Measurements from ENCODE around the gene EXOC6B. TPM values are rescaled to one million over a fixed set of nuclear protein-coding genes. Genes with fewer than 3 reads are reported as not detected.

EXOC6B gene
- total RNA-seq, 1 experiment from 2014 or later, result 34.3 TPM

GRCh38 chr2:72744049-72744448 lies 81.8 kb downstream of the EXOC6B start:
- H3K27ac ChIP-seq, result no peak overlapping the region
- H3K79me2 ChIP-seq (ENCODE audit: low read depth), result no peaks in the 10 kb centered on the region
- TF ChIP-seq EZH2 (IDR thresholded peaks at IDR 0.05; ENCODE audit: low read depth) (no peak), CTCF (conservative IDR thresholded peaks at IDR 0.05) (no peak)
- no peaks in the 10 kb centered on the region for H3K9me3 ChIP-seq (ENCODE audit: insufficient read depth, low read depth)
- no TSS peak for BruUV-seq (replicated peaks)
- H3K4me2 ChIP-seq, result no peak overlapping the region
- POLR2A ChIA-PET (ENCODE audit: unreplicated experiment), result no interaction called here
- H3K9me2 ChIP-seq (ENCODE audit: insufficient read depth), result no peaks in the 10 kb centered on the region
- no peak overlapping the region for H3K4me3 ChIP-seq
- no peak for DNase-seq
- no peak overlapping the region for H2AFZ ChIP-seq
- intact Hi-C loops (cut with micrococcal nuclease; ENCODE audit: unreplicated experiment), result loop anchor here (2.0 to 10.0 kb wide), 2 partner anchors 169 to 593 kb away; no protein-coding TSS in a partner anchor
- no peaks in the 10 kb centered on the region for H3F3A ChIP-seq (ENCODE audit: insufficient read depth, low read depth)
- CTCF ChIA-PET, result interaction anchor here (0.9 to 1.0 kb wide), 2 partner anchors 15 to 594 kb away, joined by 3 to 6 read pairs; no protein-coding TSS in a partner anchor
- no peaks in the 10 kb centered on the region; the same call in 1 of the 2 replicates for H4K20me1 ChIP-seq (ENCODE audit: insufficient read depth)
- H3K4me1 ChIP-seq (replicated peaks; ENCODE audit: insufficient read depth), result peaks cover 6% of the 10 kb centered on the region; the same call in 1 of the 2 replicates
- no peaks in the 10 kb centered on the region for H3K27me3 ChIP-seq (ENCODE audit: insufficient read depth, low read depth)
- no peaks in the 10 kb centered on the region for H3K36me3 ChIP-seq (ENCODE audit: low read depth)

- TF ChIP-seq EZH2 (IDR thresholded peaks at IDR 0.05; ENCODE audit: low read depth) (no peak), CTCF (conservative IDR thresholded peaks at IDR 0.05) (no peak)
- no TSS peak for BruUV-seq (replicated peaks)
- H3K27me3 ChIP-seq (ENCODE audit: insufficient read depth, low read depth), result no peaks in the 10 kb centered on the region
- H3K4me1 ChIP-seq (replicated peaks; ENCODE audit: insufficient read depth), result peaks cover 6% of the 10 kb centered on the region; the same call in 1 of the 2 replicates
- H3K36me3 ChIP-seq (ENCODE audit: low read depth), result no peaks in the 10 kb centered on the region
- no peaks in the 10 kb centered on the region; the same call in 1 of the 2 replicates for H4K20me1 ChIP-seq (ENCODE audit: insufficient read depth)
- no peak overlapping the region for H3K4me3 ChIP-seq
- POLR2A ChIA-PET (ENCODE audit: unreplicated experiment), result no interaction called here
- DNase-seq, result no peak
- CTCF ChIA-PET, result interaction anchor here (0.6 kb wide), 1 partner anchor 263 kb away, joined by 3 read pairs; no protein-coding TSS in a partner anchor
- no peaks in the 10 kb centered on the region for H3K9me2 ChIP-seq (ENCODE audit: insufficient read depth)
- H2AFZ ChIP-seq, result no peak overlapping the region
- no peaks in the 10 kb centered on the region for H3K79me2 ChIP-seq (ENCODE audit: low read depth)
- no peaks in the 10 kb centered on the region for H3F3A ChIP-seq (ENCODE audit: insufficient read depth, low read depth)
- no peak overlapping the region for H3K4me2 ChIP-seq
- intact Hi-C loops (cut with micrococcal nuclease; ENCODE audit: unreplicated experiment), result loop anchor here (10.0 kb wide), 1 partner anchor 169 kb away; no protein-coding TSS in a partner anchor
- H3K9me3 ChIP-seq (ENCODE audit: insufficient read depth, low read depth), result no peaks in the 10 kb centered on the region
- H3K27ac ChIP-seq, result no peak overlapping the region
Measured at GRCh38 chr2:72743481-72743880, 82.4 kb downstream of the EXOC6B start.

- no peak for DNase-seq
- CTCF ChIA-PET, result no interaction called here
- Histone ChIP-seq H3K27ac (no peak overlapping the region), H2AFZ (no peak overlapping the region), H3K4me1 (replicated peaks; ENCODE audit: insufficient read depth) (no peaks in the 10 kb centered on the region), H3K79me2 (ENCODE audit: low read depth) (no peaks in the 10 kb centered on the region), H3K36me3 (ENCODE audit: low read depth) (no peaks in the 10 kb centered on the region), H4K20me1 (ENCODE audit: insufficient read depth) (0 out of 2 replicates have a peak, but pooled peaks cover 3% of the 10 kb centered on the region), H3K9me2 (ENCODE audit: insufficient read depth) (0 out of 2 replicates have a peak, but pooled peaks cover 4% of the 10 kb centered on the region), H3K4me3 (no peak overlapping the region), H3F3A (ENCODE audit: insufficient read depth, low read depth) (no peaks in the 10 kb centered on the region), H3K27me3 (ENCODE audit: insufficient read depth, low read depth) (no peaks in the 10 kb centered on the region), H3K9me3 (ENCODE audit: insufficient read depth, low read depth) (no peaks in the 10 kb centered on the region), H3K4me2 (no peak overlapping the region)
- TF ChIP-seq CTCF (conservative IDR thresholded peaks at IDR 0.05) (no peak), EZH2 (IDR thresholded peaks at IDR 0.05; ENCODE audit: low read depth) (no peak)
- no TSS peak for BruUV-seq (replicated peaks)
- POLR2A ChIA-PET (ENCODE audit: unreplicated experiment), result no interaction called here
- intact Hi-C loops (cut with micrococcal nuclease; ENCODE audit: unreplicated experiment), result no loop called here
Measured at GRCh38 chr2:72738096-72738495, 87.7 kb downstream of the EXOC6B start.
